ENCODE results near the gene GNA12.
"Not testable (repeated sequence)": the region's sequence is repeated elsewhere in the genome, so short reads cannot be mapped to it uniquely, and the experiment has no call there.

- TF ChIP-seq POLR2A, CTCF (IDR thresholded peaks at IDR 0.05): not testable (repeated sequence)
These were observed 116.9 kb downstream of the GNA12 start for GRCh38 chr7:2727206-2727605.

Data from gastroesophageal sphincter (tissue), 3 donors.